IPS DF 6.9 (cell line): ENCODE data around the gene CORO1C.

Experiments used
- DNase-seq: peaks from one replicate; pipeline ENCODE4 v3.0.0-alpha.2; 2013; ENCODE audit warnings: low read depth, low spot score
- H3K27ac ChIP-seq: one replicate; pipeline ENCODE4 v1.5.1; 2013; ENCODE audit warnings: low read length, control low read depth
- H3K27me3 ChIP-seq: 2 replicates; pipeline ENCODE4 v1.6.1; 2013; ENCODE audit warnings: mild to moderate bottlenecking, low read length; ENCODE audit not compliant: control insufficient read depth, insufficient read depth
- H3K36me3 ChIP-seq: 2 replicates; pipeline ENCODE4 v1.6.1; 2013; ENCODE audit warnings: low read length; ENCODE audit not compliant: control insufficient read depth, insufficient read depth
- H3K4me1 ChIP-seq: 2 replicates; pipeline ENCODE4 v1.6.1; 2013; ENCODE audit warnings: low read length; ENCODE audit not compliant: control insufficient read depth, insufficient read depth
- H3K4me3 ChIP-seq: 2 replicates; pipeline ENCODE4 v1.5.1; 2013; ENCODE audit warnings: mild to moderate bottlenecking, low read length
- H3K9me3 ChIP-seq: 2 replicates; pipeline ENCODE4 v1.6.1; 2013; ENCODE audit warnings: low read length, inconsistent platforms; ENCODE audit not compliant: control insufficient read depth, insufficient read depth
- WGBS: extraction: QIAGEN DNeasy Blood & Tissue Kit; methylation state at CpG from one replicate; pipeline ENCODE4 v1.1.7; 2013; ENCODE audit warnings: mixed read lengths, missing lambda C conversion rate; ENCODE audit not compliant: insufficient read length, insufficient coverage; 5-methylcytosine and 5-hydroxymethylcytosine counted together

CORO1C gene

GRCh38 chr12:108696996-108697290 is 34.4 kb downstream of the CORO1C start:
- H3K4me1 ChIP-seq, result peaks cover 6% of the 10 kb centered on the region; the same call in 1 of the 2 replicates
- H3K9me3 ChIP-seq, result no peaks in the 10 kb centered on the region
- DNase-seq, result no peak
- H3K36me3 ChIP-seq, result no peaks in the 10 kb centered on the region; the same call in 1 of the 2 replicates
- H3K27me3 ChIP-seq, result no peaks in the 10 kb centered on the region
- H3K27ac ChIP-seq, result no peak overlapping the region
- no peak overlapping the region for H3K4me3 ChIP-seq
- no CpG with 5 or more reads among the region's 2 CpGs for WGBS

GRCh38 chr12:108696111-108696995 is 35.0 kb downstream of the CORO1C start:
- Histone ChIP-seq H3K36me3 (no peaks in the 10 kb centered on the region; the same call in 1 of the 2 replicates), H3K27me3 (no peaks in the 10 kb centered on the region), H3K9me3 (no peaks in the 10 kb centered on the region), H3K4me1 (peaks cover 7% of the 10 kb centered on the region; the same call in 1 of the 2 replicates), H3K4me3 (no peak overlapping the region), H3K27ac (no peak overlapping the region)
- WGBS, result 100% methylated on average over 1 of the region's 9 CpGs
- no peak for DNase-seq

GRCh38 chr12:108694812-108695278 is 36.5 kb downstream of the CORO1C start:
- DNase-seq, result no peak
- no CpG with 5 or more reads among the region's 2 CpGs for WGBS

DNA sequence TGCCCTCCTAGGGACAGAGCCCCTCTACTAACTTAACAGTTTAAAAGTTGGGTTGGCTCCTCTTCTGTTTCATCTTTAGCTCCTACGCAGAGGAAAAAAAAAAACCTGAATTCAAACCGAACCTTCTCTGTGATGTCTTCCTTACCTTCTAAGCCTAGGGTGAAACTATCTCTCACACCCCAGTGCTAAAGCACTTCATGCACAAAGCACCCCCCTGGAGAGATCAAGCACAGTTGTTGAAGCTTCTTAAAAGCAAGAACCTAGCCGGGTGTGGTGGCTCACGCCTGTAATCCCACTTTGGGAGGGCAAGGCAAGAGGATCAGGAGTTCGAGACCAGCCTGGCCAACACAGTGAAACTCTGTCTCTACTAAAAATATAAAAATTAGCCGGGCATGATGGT is 37.6 kb downstream of the CORO1C start:
- H3K9me3 ChIP-seq, result no peaks in the 10 kb centered on the region
- no peak for DNase-seq
- no peak overlapping the region for H3K27ac ChIP-seq
- no peaks in the 10 kb centered on the region for H3K27me3 ChIP-seq
- H3K4me3 ChIP-seq, result no peak overlapping the region
- peaks cover 9% of the 10 kb centered on the region; the same call in 1 of the 2 replicates for H3K4me1 ChIP-seq
- H3K36me3 ChIP-seq, result no peaks in the 10 kb centered on the region
- no CpG with 5 or more reads among the region's 6 CpGs for WGBS

More at GRCh38 chr12:108694812-108695278, 36.5 kb downstream of the CORO1C start:
- no peaks in the 10 kb centered on the region; the same call in 1 of the 2 replicates for H3K36me3 ChIP-seq
- H3K4me1 ChIP-seq, result peaks cover 9% of the 10 kb centered on the region; the same call in 1 of the 2 replicates
- no peak overlapping the region for H3K4me3 ChIP-seq
- no peaks in the 10 kb centered on the region for H3K9me3 ChIP-seq
- no peaks in the 10 kb centered on the region for H3K27me3 ChIP-seq
- no peak overlapping the region for H3K27ac ChIP-seq

- no peak overlapping the region for H3K4me3 ChIP-seq
- no peaks in the 10 kb centered on the region for H3K36me3 ChIP-seq
- H3K27me3 ChIP-seq, result no peaks in the 10 kb centered on the region
- H3K9me3 ChIP-seq, result no peaks in the 10 kb centered on the region
- no CpG with 5 or more reads among the region's 6 CpGs for WGBS
- peaks cover 9% of the 10 kb centered on the region; the same call in 1 of the 2 replicates for H3K4me1 ChIP-seq
- no peak for DNase-seq
- H3K27ac ChIP-seq, result no peak overlapping the region
Observed at GRCh38 chr12:108693186-108693730, 38.1 kb downstream of the CORO1C start.

GRCh38 chr12:108691998-108692808 is 39.1 kb downstream of the CORO1C start:
- Histone ChIP-seq H3K27ac (no peak overlapping the region), H3K4me1 (peaks cover 9% of the 10 kb centered on the region; the same call in 1 of the 2 replicates), H3K36me3 (no peaks in the 10 kb centered on the region), H3K9me3 (no peaks in the 10 kb centered on the region), H3K27me3 (no peaks in the 10 kb centered on the region), H3K4me3 (no peak overlapping the region)
- DNase-seq, result no peak
- no CpG with 5 or more reads among the region's 9 CpGs for whole genome bisulfite sequencing

- no CpG with 5 or more reads among the region's 13 CpGs for WGBS
- peak; percentile 76 for DNase-seq
- Histone ChIP-seq H3K4me1 (peaks cover 9% of the 10 kb centered on the region; the same call in 1 of the 2 replicates), H3K27me3 (no peaks in the 10 kb centered on the region), H3K36me3 (0 out of 2 replicates have a peak, but pooled peaks cover 2% of the 10 kb centered on the region), H3K27ac (no peak overlapping the region), H3K9me3 (no peaks in the 10 kb centered on the region), H3K4me3 (no peak overlapping the region)
Observed at GRCh38 chr12:108691175-108691997, 39.9 kb downstream of the CORO1C start.

- WGBS, result no CpG with 5 or more reads among the region's 4 CpGs
- Histone ChIP-seq H3K4me3 (no peak overlapping the region), H3K36me3 (0 out of 2 replicates have a peak, but pooled peaks cover 2% of the 10 kb centered on the region), H3K27ac (no peak overlapping the region), H3K9me3 (no peaks in the 10 kb centered on the region), H3K27me3 (no peaks in the 10 kb centered on the region), H3K4me1 (peaks cover 9% of the 10 kb centered on the region; the same call in 1 of the 2 replicates)
- DNase-seq, result no peak
Observed at GRCh38 chr12:108690542-108691174, 40.7 kb downstream of the CORO1C start.

GRCh38 chr12:108690191-108690518 is 41.2 kb downstream of the CORO1C start:
- Histone ChIP-seq H3K27ac (no peak overlapping the region), H3K4me3 (no peak overlapping the region), H3K36me3 (0 out of 2 replicates have a peak, but pooled peaks cover 2% of the 10 kb centered on the region), H3K9me3 (no peaks in the 10 kb centered on the region), H3K27me3 (no peaks in the 10 kb centered on the region), H3K4me1 (peaks cover 9% of the 10 kb centered on the region; the same call in 1 of the 2 replicates)
- DNase-seq, result no peak
